HCT116 (cell line): ENCODE measurements around the gene IGFBPL1. TPM values are rescaled to one million over a fixed set of nuclear protein-coding genes. Genes with fewer than 3 reads are reported as not detected.

Experiments used
- ATAC-seq: fragments of 200-7000 bp; cut with Tn5 transposase; 2 replicates; pipeline ENCODE4 v1.9.1; 2020; ENCODE audit warnings: mild to moderate bottlenecking, moderate library complexity
- BruUV-seq: library from RNA; stranded (reverse); fragments of 400-500 nt; replicated peaks from 2 replicates; lab custom pipeline; 2021; lab: Mats Ljungman, UMichigan
- CTCF ChIA-PET: fragments of 300-600 bp; sonication (Branson Sonifier 250); formaldehyde crosslinking; loops from one replicate; lab custom pipeline; 2021; ENCODE audit warnings: antibody characterized with exemption; lab: Charles Lee
- POLR2A ChIA-PET: fragments of 300-600, 350-600 bp; sonication (Branson Sonifier 250); formaldehyde crosslinking; loops from one replicate; lab custom pipeline; 2021; ENCODE audit warnings: antibody characterized with exemption; lab: Charles Lee
- RAD21 ChIA-PET, 2 experiments: fragments of 300-600 bp; sonication (Branson Sonifier 250); formaldehyde crosslinking; loops; one replicate each; lab custom pipeline; 2023; ENCODE audit warnings: low total read pairs in 2 of 2; ENCODE audit not compliant: uncharacterized antibody in 2 of 2, unreplicated experiment in 2 of 2, low non-redundant PET in 1 of 2; lab: Charles Lee
- DNase-seq: peaks from one replicate; pipeline ENCODE4 v3.0.0-alpha.2; 2010; ENCODE audit warnings: low read depth, low spot score
- H2AFZ ChIP-seq: fragments of 200-600 bp; shearing (Covaris generic), sonication (generic); 2 replicates; pipeline ENCODE4 v1.6.1; 2017; ENCODE audit warnings: low read depth, mixed run types, mixed read lengths, antibody characterized with exemption, low read length; ENCODE audit not compliant: poor library complexity, severe bottlenecking
- H3K27ac ChIP-seq: 2 replicates; pipeline ENCODE4 v1.5.1; 2012; ENCODE audit warnings: low read depth, low read length
- H3K27me3 ChIP-seq: fragments of 200-600 bp; sonication (generic); 2 replicates; pipeline ENCODE4 v1.6.1; 2016; ENCODE audit warnings: mixed run types, low read length, mixed read lengths; ENCODE audit not compliant: insufficient read depth
- H3K36me3 ChIP-seq, 2 experiments: fragments of 200-500 bp in 1 of 2; fragments of 200-600 bp in 1 of 2; sonication (Bioruptor generic) in 1 of 2; sonication (generic) in 1 of 2; 2 replicates each; pipeline versions ENCODE4 v1.5.1 to v1.6.1; 2014 to 2016; ENCODE audit warnings: low read length in 2 of 2, inconsistent platforms in 1 of 2, mixed read lengths in 1 of 2, mixed run types in 1 of 2; ENCODE audit not compliant: insufficient read depth in 2 of 2, control insufficient read depth in 1 of 2
- H3K4me1 ChIP-seq, 2 experiments: fragments of 200-600 bp in 1 of 2; sonication (generic) in 1 of 2; 2 replicates each; pipeline versions ENCODE4 v1.5.1 to v1.6.1; 2012 to 2017; ENCODE audit warnings: low read length in 2 of 2, inconsistent platforms in 1 of 2, mild to moderate bottlenecking in 1 of 2, mixed read lengths in 1 of 2, mixed run types in 1 of 2, moderate library complexity in 1 of 2; ENCODE audit not compliant: insufficient read depth in 2 of 2, control insufficient read depth in 1 of 2
- H3K4me2 ChIP-seq: fragments of 200-600 bp; sonication (generic); 2 replicates; pipeline ENCODE4 v1.6.1; 2017; ENCODE audit warnings: mixed run types, low read length, mixed read lengths
- H3K4me3 ChIP-seq, 2 experiments: fragments of 200-600 bp in 1 of 2; sonication (generic) in 1 of 2; replicated peaks in 1 of 2; 2 replicates each; pipeline ENCODE4 v1.5.1; 2011 to 2016; ENCODE audit warnings: low read length in 2 of 2, control low read depth in 1 of 2, low read depth in 1 of 2, mild to moderate bottlenecking in 1 of 2, mixed read lengths in 1 of 2, mixed run types in 1 of 2
- H3K79me2 ChIP-seq: fragments of 200-600 bp; sonication (generic); 2 replicates; pipeline ENCODE4 v1.6.1; 2017; ENCODE audit warnings: mild to moderate bottlenecking, mixed run types, low read length, moderate library complexity, mixed read lengths; ENCODE audit not compliant: insufficient read depth
- H3K9ac ChIP-seq: fragments of 200-600 bp; sonication (generic); 2 replicates; pipeline ENCODE4 v1.6.1; 2016; ENCODE audit warnings: low read length, mixed read lengths
- H3K9me2 ChIP-seq: fragments of 200-600 bp; sonication (generic), shearing (Covaris generic); 2 replicates; pipeline ENCODE4 v1.6.1; 2017; ENCODE audit warnings: mixed run types, mild to moderate bottlenecking, moderate library complexity; ENCODE audit not compliant: insufficient read depth
- H3K9me3 ChIP-seq, 2 experiments: fragments of 200-500 bp in 1 of 2; fragments of 200-600 bp in 1 of 2; sonication (Bioruptor generic) in 1 of 2; sonication (generic) in 1 of 2; 2 replicates each; pipeline ENCODE4 v1.6.1; 2014 to 2017; ENCODE audit warnings: low read length in 2 of 2, mixed read lengths in 2 of 2, inconsistent platforms in 1 of 2, low read depth in 1 of 2, mild to moderate bottlenecking in 1 of 2, mixed run types in 1 of 2, moderate library complexity in 1 of 2; ENCODE audit not compliant: control insufficient read depth in 1 of 2, insufficient read depth in 1 of 2
- H4K20me1 ChIP-seq: fragments of 200-600 bp; sonication (generic), shearing (Covaris generic); 2 replicates; pipeline ENCODE4 v1.6.1; 2017; ENCODE audit warnings: mixed run types, mild to moderate bottlenecking, moderate library complexity; ENCODE audit not compliant: insufficient read depth
- CEBPB ChIP-seq: IDR thresholded peaks from 2 replicates; pipeline ENCODE4 v1.6.1; 2012; ENCODE audit warnings: low read depth
- EZH2 ChIP-seq: fragments of 200-600 bp; sonication (generic); IDR thresholded peaks from 2 replicates; pipeline ENCODE4 v1.6.1; 2017; ENCODE audit warnings: antibody characterized with exemption, mixed run types
- JUND ChIP-seq: IDR thresholded peaks from 2 replicates; pipeline ENCODE4 v1.6.1; 2012
- RAD21 ChIP-seq: IDR thresholded peaks from 2 replicates; pipeline ENCODE4 v1.6.1; 2012; ENCODE audit warnings: low read depth, mild to moderate bottlenecking
- SIN3A ChIP-seq: IDR thresholded peaks from 2 replicates; pipeline ENCODE4 v1.6.1; 2012; ENCODE audit warnings: low read depth
- SP1 ChIP-seq: IDR thresholded peaks from 2 replicates; pipeline ENCODE4 v1.6.1; 2012; ENCODE audit warnings: low read depth
- SRF ChIP-seq: IDR thresholded peaks from 2 replicates; pipeline ENCODE4 v1.6.1; 2012; ENCODE audit warnings: low read depth
- YY1 ChIP-seq: IDR thresholded peaks from 2 replicates; pipeline ENCODE4 v1.6.1; 2011; ENCODE audit warnings: low read length, low read depth, moderate library complexity, mild to moderate bottlenecking; ENCODE audit not compliant: insufficient replicate concordance; ENCODE audit errors: extremely low read depth
- ZFX ChIP-seq: fragments of 450-650 bp; IDR thresholded peaks from 2 replicates; pipeline ENCODE4 v1.6.1; 2017
- ZNF274 ChIP-seq: fragments of 200-500 bp; sonication (Bioruptor generic); IDR thresholded peaks from 2 replicates; pipeline ENCODE4 v1.6.1; 2014; ENCODE audit warnings: mild to moderate bottlenecking, low read depth, low read length, inconsistent platforms
- intact Hi-C: fragments of 100-400 bp; cut with micrococcal nuclease; formaldehyde crosslinking; loops from 2 replicates; pipeline ENCODE4 v1.10.0; 2022
- total RNA-seq: library from RNA; stranded (reverse); gene quantifications from one replicate; pipeline ENCODE4 v1.2.1, GENCODE V29; 2021; ENCODE audit not compliant: unreplicated experiment
- TF ChIP-seq, protein P1 (sequence below): IDR thresholded peaks from 2 replicates; pipeline ENCODE4 v1.6.1; 2011; ENCODE audit warnings: mild to moderate bottlenecking, low read length, moderate library complexity; ENCODE audit not compliant: insufficient replicate concordance; ENCODE audit errors: extremely low read depth
- TF ChIP-seq, protein P2 (sequence below): IDR thresholded peaks from 2 replicates; pipeline ENCODE4 v1.6.1; 2012; ENCODE audit warnings: low read depth

The IGFBPL1 gene
- total RNA-seq, 1 experiment from 2014 or later = not detected

DNA sequence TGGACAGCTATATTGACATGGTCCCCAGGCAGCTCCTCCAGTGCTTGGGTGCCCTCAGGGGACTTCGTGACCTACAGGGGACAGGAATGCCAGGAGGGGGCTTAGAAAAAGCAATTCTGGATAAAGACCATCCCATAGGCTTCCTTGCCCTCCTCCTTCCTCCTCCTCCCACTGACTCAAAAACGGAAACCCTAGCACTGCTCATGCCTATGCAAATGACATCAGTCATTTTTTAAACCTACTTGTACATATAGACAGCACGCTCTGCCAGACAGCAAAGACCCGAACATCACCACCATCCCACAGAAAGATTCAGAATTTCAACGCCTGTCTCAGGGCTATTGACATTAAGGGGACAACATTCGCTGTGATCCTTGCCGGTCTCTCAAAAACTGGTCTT, 11.0 kb downstream of the IGFBPL1 start (continued):
- TF ChIP-seq, protein P1, sequence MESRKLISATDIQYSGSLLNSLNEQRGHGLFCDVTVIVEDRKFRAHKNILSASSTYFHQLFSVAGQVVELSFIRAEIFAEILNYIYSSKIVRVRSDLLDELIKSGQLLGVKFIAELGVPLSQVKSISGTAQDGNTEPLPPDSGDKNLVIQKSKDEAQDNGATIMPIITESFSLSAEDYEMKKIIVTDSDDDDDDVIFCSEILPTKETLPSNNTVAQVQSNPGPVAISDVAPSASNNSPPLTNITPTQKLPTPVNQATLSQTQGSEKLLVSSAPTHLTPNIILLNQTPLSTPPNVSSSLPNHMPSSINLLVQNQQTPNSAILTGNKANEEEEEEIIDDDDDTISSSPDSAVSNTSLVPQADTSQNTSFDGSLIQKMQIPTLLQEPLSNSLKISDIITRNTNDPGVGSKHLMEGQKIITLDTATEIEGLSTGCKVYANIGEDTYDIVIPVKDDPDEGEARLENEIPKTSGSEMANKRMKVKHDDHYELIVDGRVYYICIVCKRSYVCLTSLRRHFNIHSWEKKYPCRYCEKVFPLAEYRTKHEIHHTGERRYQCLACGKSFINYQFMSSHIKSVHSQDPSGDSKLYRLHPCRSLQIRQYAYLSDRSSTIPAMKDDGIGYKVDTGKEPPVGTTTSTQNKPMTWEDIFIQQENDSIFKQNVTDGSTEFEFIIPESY = no peak
- TF ChIP-seq SP1 (no peak), SIN3A (no peak), JUND (no peak), SRF (no peak)

DNA sequence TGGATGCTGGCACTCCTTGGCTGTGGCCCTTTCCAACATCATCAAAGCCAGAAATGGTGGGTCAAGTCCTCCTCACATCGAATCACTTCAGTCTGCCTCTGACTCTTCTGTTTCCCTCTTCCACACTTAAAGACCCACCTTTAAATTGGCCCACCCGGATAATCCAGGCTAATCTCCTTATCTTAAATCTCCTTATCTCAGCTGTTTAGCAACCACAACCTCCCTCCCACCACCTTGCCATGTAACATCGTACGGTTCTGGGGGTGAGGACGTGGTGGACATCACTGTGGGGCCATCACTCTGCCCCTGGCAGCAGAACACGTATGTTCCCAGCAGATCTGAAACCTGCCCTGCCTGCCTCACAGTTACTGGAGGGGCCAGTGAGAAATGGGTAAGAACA, 11.5 kb downstream of the IGFBPL1 start:
- no peaks in the 10 kb centered on the region for H3K79me2 ChIP-seq
- DNase-seq = no peak
- H3K4me1 ChIP-seq = no peaks in the 10 kb centered on the region
- TF ChIP-seq SP1 (no peak), RAD21 (no peak), ZFX (no peak), YY1 (no peak), ZNF274 (no peak), JUND (no peak), EZH2 (no peak), CEBPB (no peak)
- TF ChIP-seq, protein P1 = no peak
- TF ChIP-seq, protein P2, sequence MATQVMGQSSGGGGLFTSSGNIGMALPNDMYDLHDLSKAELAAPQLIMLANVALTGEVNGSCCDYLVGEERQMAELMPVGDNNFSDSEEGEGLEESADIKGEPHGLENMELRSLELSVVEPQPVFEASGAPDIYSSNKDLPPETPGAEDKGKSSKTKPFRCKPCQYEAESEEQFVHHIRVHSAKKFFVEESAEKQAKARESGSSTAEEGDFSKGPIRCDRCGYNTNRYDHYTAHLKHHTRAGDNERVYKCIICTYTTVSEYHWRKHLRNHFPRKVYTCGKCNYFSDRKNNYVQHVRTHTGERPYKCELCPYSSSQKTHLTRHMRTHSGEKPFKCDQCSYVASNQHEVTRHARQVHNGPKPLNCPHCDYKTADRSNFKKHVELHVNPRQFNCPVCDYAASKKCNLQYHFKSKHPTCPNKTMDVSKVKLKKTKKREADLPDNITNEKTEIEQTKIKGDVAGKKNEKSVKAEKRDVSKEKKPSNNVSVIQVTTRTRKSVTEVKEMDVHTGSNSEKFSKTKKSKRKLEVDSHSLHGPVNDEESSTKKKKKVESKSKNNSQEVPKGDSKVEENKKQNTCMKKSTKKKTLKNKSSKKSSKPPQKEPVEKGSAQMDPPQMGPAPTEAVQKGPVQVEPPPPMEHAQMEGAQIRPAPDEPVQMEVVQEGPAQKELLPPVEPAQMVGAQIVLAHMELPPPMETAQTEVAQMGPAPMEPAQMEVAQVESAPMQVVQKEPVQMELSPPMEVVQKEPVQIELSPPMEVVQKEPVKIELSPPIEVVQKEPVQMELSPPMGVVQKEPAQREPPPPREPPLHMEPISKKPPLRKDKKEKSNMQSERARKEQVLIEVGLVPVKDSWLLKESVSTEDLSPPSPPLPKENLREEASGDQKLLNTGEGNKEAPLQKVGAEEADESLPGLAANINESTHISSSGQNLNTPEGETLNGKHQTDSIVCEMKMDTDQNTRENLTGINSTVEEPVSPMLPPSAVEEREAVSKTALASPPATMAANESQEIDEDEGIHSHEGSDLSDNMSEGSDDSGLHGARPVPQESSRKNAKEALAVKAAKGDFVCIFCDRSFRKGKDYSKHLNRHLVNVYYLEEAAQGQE = no peak
- no peaks in the 10 kb centered on the region for H3K36me3 ChIP-seq
- peaks cover 17% of the 10 kb centered on the region for H3K27me3 ChIP-seq
- ChIA-PET POLR2A (no interaction called here), CTCF (no interaction called here), RAD21 (no interaction called here)
- no peaks in the 10 kb centered on the region for H3K9me2 ChIP-seq
- no peak for ATAC-seq
- no peaks in the 10 kb centered on the region for H4K20me1 ChIP-seq
- no TSS peak for BruUV-seq
- H3K9me3 ChIP-seq = no peaks in the 10 kb centered on the region
- H2AFZ ChIP-seq = no peak overlapping the region
- intact Hi-C loops = no loop called here
- no peak overlapping the region for H3K27ac ChIP-seq
- no peak overlapping the region for H3K4me3 ChIP-seq
- H3K9ac ChIP-seq = no peak overlapping the region
- no peak overlapping the region for H3K4me2 ChIP-seq
